SK-N-SH (cell line): ENCODE results near the gene SLC1A2. TPM values are rescaled to one million over a fixed set of nuclear protein-coding genes. Genes with fewer than 3 reads are reported as not detected.

Source experiments
- CTCF ChIA-PET: fragments of 300-600, 350-600 bp; formaldehyde crosslinking; extraction: SDS; loops from one replicate; lab custom pipeline; 2021; lab: Yijun Ruan, JAX
- POLR2A ChIA-PET: fragments of 350-600 bp; sonication (Branson Sonifier 250); formaldehyde crosslinking; extraction: SDS; loops from one replicate; lab custom pipeline; 2020; ENCODE audit warnings: antibody characterized with exemption, inconsistent platforms; lab: Yijun Ruan, JAX
- DNase-seq: peaks from one replicate; pipeline ENCODE4 v3.0.0; 2012
- H2AFZ ChIP-seq: fragments of 200-600 bp; sonication (generic); 2 replicates; pipeline ENCODE4 v1.8.1; 2016; ENCODE audit warnings: antibody characterized with exemption, mild to moderate bottlenecking, low read depth
- H3F3A ChIP-seq: fragments of 200-600 bp; sonication (generic); replicated peaks from 2 replicates; pipeline ENCODE3; 2016; ENCODE audit warnings: antibody characterized with exemption, mild to moderate bottlenecking; ENCODE audit not compliant: insufficient read depth
- H3K27ac ChIP-seq, 2 experiments: fragments of 200-500 bp in 1 of 2; fragments of 200-600 bp in 1 of 2; sonication (Bioruptor generic) in 1 of 2; sonication (generic), shearing (Covaris generic) in 1 of 2; 2 replicates each; pipeline versions ENCODE4 v1.5.1 to v1.6.1; 2014 to 2016; ENCODE audit warnings: low read depth in 2 of 2, inconsistent platforms in 1 of 2, low read length in 1 of 2, mild to moderate bottlenecking in 1 of 2, mixed read lengths in 1 of 2
- H3K27me3 ChIP-seq: fragments of 200-600 bp; sonication (generic), shearing (Covaris generic); 2 replicates; pipeline ENCODE4 v1.6.1; 2016; ENCODE audit warnings: mixed run types; ENCODE audit not compliant: insufficient read depth
- H3K36me3 ChIP-seq, 2 experiments: fragments of 200-500 bp in 1 of 2; fragments of 200-600 bp in 1 of 2; sonication (Bioruptor generic) in 1 of 2; sonication (generic) in 1 of 2; replicated peaks in 1 of 2; 2 replicates each; pipeline versions ENCODE3 to v1.5.1; 2014 to 2016; ENCODE audit warnings: low read length in 1 of 2, mild to moderate bottlenecking in 1 of 2; ENCODE audit not compliant: insufficient read depth in 2 of 2, control insufficient read depth in 1 of 2
- H3K4me1 ChIP-seq, 2 experiments: fragments of 200-500 bp in 1 of 2; fragments of 200-600 bp in 1 of 2; sonication (Bioruptor generic) in 1 of 2; sonication (generic), shearing (Covaris generic) in 1 of 2; 2 replicates each; pipeline versions ENCODE4 v1.5.1 to v1.6.1; 2014 to 2016; ENCODE audit warnings: low read depth in 1 of 2, low read length in 1 of 2, mixed run types in 1 of 2; ENCODE audit not compliant: insufficient read depth in 2 of 2, control insufficient read depth in 1 of 2
- H3K4me2 ChIP-seq: fragments of 200-600 bp; sonication (generic), shearing (Covaris generic); 2 replicates; pipeline ENCODE4 v1.6.1; 2017; ENCODE audit warnings: mixed run types
- H3K4me3 ChIP-seq, 2 experiments: fragments of 200-500 bp in 1 of 2; fragments of 200-600 bp in 1 of 2; sonication (Bioruptor generic) in 1 of 2; sonication (generic), shearing (Covaris generic) in 1 of 2; 2 replicates each; pipeline versions ENCODE4 v1.5.1 to v1.8.1; 2014 to 2016; ENCODE audit warnings: low read depth in 2 of 2, inconsistent platforms in 1 of 2, low read length in 1 of 2, mild to moderate bottlenecking in 1 of 2, mixed read lengths in 1 of 2, moderate library complexity in 1 of 2
- H3K79me2 ChIP-seq: fragments of 200-600 bp; sonication (generic); 2 replicates; pipeline ENCODE4 v1.8.1; 2017; ENCODE audit warnings: mild to moderate bottlenecking; ENCODE audit not compliant: insufficient read depth
- H3K9ac ChIP-seq: fragments of 200-600 bp; sonication (generic); 2 replicates; pipeline ENCODE4 v1.6.1; 2017; ENCODE audit warnings: mixed run types
- H3K9me2 ChIP-seq: fragments of 200-600 bp; sonication (generic); 2 replicates; pipeline ENCODE4 v1.6.1; 2017; ENCODE audit warnings: mixed run types
- H3K9me3 ChIP-seq: fragments of 200-600 bp; sonication (generic); 2 replicates; pipeline ENCODE4 v1.6.1; 2017; ENCODE audit warnings: mixed run types, mild to moderate bottlenecking, moderate library complexity
- H4K20me1 ChIP-seq: fragments of 200-600 bp; sonication (generic); 2 replicates; pipeline ENCODE4 v1.6.1; 2017; ENCODE audit warnings: mild to moderate bottlenecking, mixed run types; ENCODE audit not compliant: insufficient read depth
- EP300 ChIP-seq, 2 experiments: IDR thresholded peaks; 2 replicates each; pipeline versions ENCODE4 v1.4.0 to v1.6.1; 2012; ENCODE audit warnings: borderline replicate concordance in 1 of 2, low read depth in 1 of 2, low read length in 1 of 2
- FOSL2 ChIP-seq: IDR thresholded peaks from 2 replicates; pipeline ENCODE4 v1.4.0; 2012; ENCODE audit warnings: low read depth, mild to moderate bottlenecking, moderate library complexity, borderline replicate concordance
- GABPA ChIP-seq: IDR thresholded peaks from 2 replicates; pipeline ENCODE4 v1.4.0; 2012; ENCODE audit warnings: low read depth, mild to moderate bottlenecking
- MXI1 ChIP-seq: IDR thresholded peaks from 2 replicates; pipeline ENCODE4 v1.6.1; 2012; ENCODE audit warnings: mild to moderate bottlenecking, low read depth, low read length, improper control_type of control experiment
- POLR2AphosphoS5 ChIP-seq: IDR thresholded peaks from 2 replicates; pipeline ENCODE4 v1.6.1; 2012; ENCODE audit warnings: low read depth, low read length
- RCOR1 ChIP-seq: fragments of 150-350 bp; IDR thresholded peaks from 2 replicates; pipeline ENCODE4 v1.6.1; 2017; ENCODE audit warnings: antibody characterized with exemption, low read length
- SIN3A ChIP-seq: IDR thresholded peaks from 2 replicates; pipeline ENCODE4 v1.6.1; 2012; ENCODE audit warnings: low read depth, mild to moderate bottlenecking, low read length, moderate library complexity, borderline replicate concordance
- WGBS: methylation state at CpG from one replicate; pipeline ENCODE4 v1.1.6; 2017; ENCODE audit warnings: low lambda C conversion rate; 5-methylcytosine and 5-hydroxymethylcytosine counted together
- polyA plus RNA-seq, 3 experiments: library from polyadenylated mRNA; depleted of rRNA; stranded (reverse); fragments of >200 nt; gene quantifications; 2 replicates each; pipeline ENCODE4 v1.2.3, GENCODE V29; 2012
- TF ChIP-seq, protein P1 (sequence below): IDR thresholded peaks from 2 replicates; pipeline ENCODE4 v1.4.0; 2012; ENCODE audit warnings: low read depth, borderline replicate concordance
- TF ChIP-seq, protein P2 (sequence below): IDR thresholded peaks from 2 replicates; pipeline ENCODE4 v1.4.0; 2012; ENCODE audit warnings: low read depth
- TF ChIP-seq, protein P3 (sequence below): fragments of 150-350 bp; IDR thresholded peaks from 2 replicates; pipeline ENCODE4 v1.6.1; 2017; ENCODE audit warnings: antibody characterized with exemption, low read length, low read depth, borderline replicate concordance
- TF ChIP-seq, protein P4 (sequence below): fragments of 150-350 bp; IDR thresholded peaks from 2 replicates; pipeline ENCODE4 v1.6.1; 2016; ENCODE audit warnings: mild to moderate bottlenecking, low read depth, low read length
- TF ChIP-seq, protein P5 (sequence below): IDR thresholded peaks from 2 replicates; pipeline ENCODE4 v1.4.0; 2012; ENCODE audit warnings: low read depth, borderline replicate concordance

Gene SLC1A2
- polyA plus RNA-seq, 1 of the 3 experiments (the other 2 are of a cell fraction): under 0.01 TPM

DNA sequence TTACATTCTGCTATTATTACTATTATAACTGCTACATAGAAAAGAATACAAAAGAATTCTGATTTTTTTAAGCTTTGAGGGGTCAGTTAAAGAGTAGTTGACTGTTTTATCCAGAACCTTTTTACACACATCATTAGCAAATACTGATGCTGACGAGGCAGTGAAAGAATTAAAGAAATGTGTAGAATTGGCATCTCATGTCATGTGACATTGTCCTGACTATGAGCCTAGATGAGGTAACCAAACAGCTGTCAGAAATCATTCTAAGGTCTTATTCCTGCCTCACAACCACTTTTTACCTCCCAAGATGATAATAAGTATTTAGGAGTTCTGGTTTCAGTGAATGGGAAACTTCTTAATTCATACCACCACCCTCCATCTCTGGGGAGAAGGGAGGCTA is 121.0 kb downstream of the SLC1A2 start (continued):
- TF ChIP-seq, protein P1, sequence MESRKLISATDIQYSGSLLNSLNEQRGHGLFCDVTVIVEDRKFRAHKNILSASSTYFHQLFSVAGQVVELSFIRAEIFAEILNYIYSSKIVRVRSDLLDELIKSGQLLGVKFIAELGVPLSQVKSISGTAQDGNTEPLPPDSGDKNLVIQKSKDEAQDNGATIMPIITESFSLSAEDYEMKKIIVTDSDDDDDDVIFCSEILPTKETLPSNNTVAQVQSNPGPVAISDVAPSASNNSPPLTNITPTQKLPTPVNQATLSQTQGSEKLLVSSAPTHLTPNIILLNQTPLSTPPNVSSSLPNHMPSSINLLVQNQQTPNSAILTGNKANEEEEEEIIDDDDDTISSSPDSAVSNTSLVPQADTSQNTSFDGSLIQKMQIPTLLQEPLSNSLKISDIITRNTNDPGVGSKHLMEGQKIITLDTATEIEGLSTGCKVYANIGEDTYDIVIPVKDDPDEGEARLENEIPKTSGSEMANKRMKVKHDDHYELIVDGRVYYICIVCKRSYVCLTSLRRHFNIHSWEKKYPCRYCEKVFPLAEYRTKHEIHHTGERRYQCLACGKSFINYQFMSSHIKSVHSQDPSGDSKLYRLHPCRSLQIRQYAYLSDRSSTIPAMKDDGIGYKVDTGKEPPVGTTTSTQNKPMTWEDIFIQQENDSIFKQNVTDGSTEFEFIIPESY: no peak

DNA sequence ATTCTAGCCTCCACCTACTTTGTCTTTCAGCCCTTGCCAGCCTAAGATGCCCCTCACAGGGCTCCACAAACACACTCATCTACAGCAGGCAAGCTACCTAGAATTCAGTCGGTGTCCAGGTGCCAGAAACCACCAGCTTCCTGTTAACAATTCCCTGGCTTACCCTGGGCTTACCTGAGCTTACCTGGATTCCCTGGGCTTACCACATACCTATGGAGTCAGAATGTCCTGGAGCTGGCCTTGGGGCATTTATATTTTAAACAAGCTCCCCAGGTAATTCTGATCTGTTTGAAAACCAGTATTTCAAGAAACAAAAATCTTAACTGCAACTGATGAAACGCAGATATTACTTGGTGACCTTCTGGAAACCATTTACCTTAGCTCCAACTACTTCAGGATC is 123.6 kb downstream of the SLC1A2 start:
- ChIA-PET CTCF (interaction anchor here (0.9 to 5.1 kb wide), 4 partner anchors 8 to 96 kb away, joined by 3 to 31 read pairs (median 4); no protein-coding TSS in a partner anchor), POLR2A (no interaction called here)
- no peak overlapping the region; the same call in 1 of the 2 replicates for H2AFZ ChIP-seq
- no peaks in the 10 kb centered on the region for H3K36me3 ChIP-seq
- 90% methylated on average over 2 of the region's 2 CpGs for whole genome bisulfite sequencing
- no peak overlapping the region for H3K4me2 ChIP-seq
- H3K27me3 ChIP-seq: no peaks in the 10 kb centered on the region
- no peak overlapping the region for H3K4me3 ChIP-seq
- no peak for DNase-seq
- H3F3A ChIP-seq: no peaks in the 10 kb centered on the region
- no peaks in the 10 kb centered on the region for H3K9me2 ChIP-seq
- no peaks in the 10 kb centered on the region for H3K79me2 ChIP-seq
- TF ChIP-seq EP300 (IDR thresholded peaks at IDR 0.05; ENCODE audit: borderline replicate concordance in 1 of 2, low read depth in 1 of 2, low read length in 1 of 2): no peak
- no peak for TF ChIP-seq POLR2AphosphoS5
- no peak for TF ChIP-seq MXI1
- TF ChIP-seq, protein P2, sequence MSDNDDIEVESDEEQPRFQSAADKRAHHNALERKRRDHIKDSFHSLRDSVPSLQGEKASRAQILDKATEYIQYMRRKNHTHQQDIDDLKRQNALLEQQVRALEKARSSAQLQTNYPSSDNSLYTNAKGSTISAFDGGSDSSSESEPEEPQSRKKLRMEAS: no peak
- TF ChIP-seq SIN3A: no peak
- TF ChIP-seq RCOR1: no peak
- TF ChIP-seq FOSL2: no peak
- TF ChIP-seq, protein P3, sequence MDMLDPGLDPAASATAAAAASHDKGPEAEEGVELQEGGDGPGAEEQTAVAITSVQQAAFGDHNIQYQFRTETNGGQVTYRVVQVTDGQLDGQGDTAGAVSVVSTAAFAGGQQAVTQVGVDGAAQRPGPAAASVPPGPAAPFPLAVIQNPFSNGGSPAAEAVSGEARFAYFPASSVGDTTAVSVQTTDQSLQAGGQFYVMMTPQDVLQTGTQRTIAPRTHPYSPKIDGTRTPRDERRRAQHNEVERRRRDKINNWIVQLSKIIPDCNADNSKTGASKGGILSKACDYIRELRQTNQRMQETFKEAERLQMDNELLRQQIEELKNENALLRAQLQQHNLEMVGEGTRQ: no peak
- TF ChIP-seq, protein P4, sequence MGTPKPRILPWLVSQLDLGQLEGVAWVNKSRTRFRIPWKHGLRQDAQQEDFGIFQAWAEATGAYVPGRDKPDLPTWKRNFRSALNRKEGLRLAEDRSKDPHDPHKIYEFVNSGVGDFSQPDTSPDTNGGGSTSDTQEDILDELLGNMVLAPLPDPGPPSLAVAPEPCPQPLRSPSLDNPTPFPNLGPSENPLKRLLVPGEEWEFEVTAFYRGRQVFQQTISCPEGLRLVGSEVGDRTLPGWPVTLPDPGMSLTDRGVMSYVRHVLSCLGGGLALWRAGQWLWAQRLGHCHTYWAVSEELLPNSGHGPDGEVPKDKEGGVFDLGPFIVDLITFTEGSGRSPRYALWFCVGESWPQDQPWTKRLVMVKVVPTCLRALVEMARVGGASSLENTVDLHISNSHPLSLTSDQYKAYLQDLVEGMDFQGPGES: no peak
- TF ChIP-seq, protein P5, sequence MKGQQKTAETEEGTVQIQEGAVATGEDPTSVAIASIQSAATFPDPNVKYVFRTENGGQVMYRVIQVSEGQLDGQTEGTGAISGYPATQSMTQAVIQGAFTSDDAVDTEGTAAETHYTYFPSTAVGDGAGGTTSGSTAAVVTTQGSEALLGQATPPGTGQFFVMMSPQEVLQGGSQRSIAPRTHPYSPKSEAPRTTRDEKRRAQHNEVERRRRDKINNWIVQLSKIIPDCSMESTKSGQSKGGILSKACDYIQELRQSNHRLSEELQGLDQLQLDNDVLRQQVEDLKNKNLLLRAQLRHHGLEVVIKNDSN: no peak
- no peak for TF ChIP-seq GABPA
- H3K9me3 ChIP-seq: no peaks in the 10 kb centered on the region
- no peak overlapping the region for H3K9ac ChIP-seq
- H3K4me1 ChIP-seq: no peaks in the 10 kb centered on the region
- no peaks in the 10 kb centered on the region for H4K20me1 ChIP-seq
- H3K27ac ChIP-seq: no peak overlapping the region
